H1 (cell line): ENCODE measurements around the gene NMT1. TPM values are rescaled to one million over a fixed set of nuclear protein-coding genes. Genes with fewer than 3 reads are reported as not detected.

ENCODE experiments used
- POU5F1 ChIP-seq: IDR thresholded peaks from 2 replicates; pipeline ENCODE4 v1.6.1; 2011; ENCODE audit warnings: low read depth, mild to moderate bottlenecking, low read length, moderate library complexity
- polyA plus RNA-seq, 7 experiments: library from polyadenylated mRNA; depleted of rRNA in 3 of 7; stranded (reverse) in 5 of 7; unstranded in 2 of 7; fragments of >200 nt in 5 of 7; fragments of 200-250 nt in 2 of 7; gene quantifications; 1 replicate in 5 of 7; 2 replicates in 1 of 7; 4 replicates in 1 of 7; pipeline versions ENCODE4 v1.2.1 to v1.2.3, GENCODE V29; 2011 to 2013; ENCODE audit warnings: missing spikeins in 2 of 7, mixed read lengths in 2 of 7
- total RNA-seq: library from RNA; stranded (reverse); fragmentation: NEBNext Ultra II Directional; extraction: Animal tissue kit (Norgen Biotek cat#: 25700); gene quantifications from 2 replicates; pipeline ENCODE4 v1.2.1, GENCODE V29; 2021
- TF ChIP-seq, protein P1 (sequence below), 3 experiments: IDR thresholded peaks; 1 replicate in 2 of 3; 2 replicates in 1 of 3; pipeline versions ENCODE4 v1.5.1 to v1.6.1; 2011; ENCODE audit warnings: low read length in 3 of 3, mild to moderate bottlenecking in 3 of 3, inconsistent platforms in 2 of 3, low read depth in 1 of 3, moderate library complexity in 1 of 3; ENCODE audit not compliant: insufficient read depth in 1 of 3; ENCODE audit errors: control extremely low read depth in 1 of 3

Gene NMT1
- total and polyA plus RNA-seq, 2 of the 8 experiments (the other 6 are each of a cell fraction or from before 2014, with no cell fraction given), result 42.9 to 149 TPM

DNA sequence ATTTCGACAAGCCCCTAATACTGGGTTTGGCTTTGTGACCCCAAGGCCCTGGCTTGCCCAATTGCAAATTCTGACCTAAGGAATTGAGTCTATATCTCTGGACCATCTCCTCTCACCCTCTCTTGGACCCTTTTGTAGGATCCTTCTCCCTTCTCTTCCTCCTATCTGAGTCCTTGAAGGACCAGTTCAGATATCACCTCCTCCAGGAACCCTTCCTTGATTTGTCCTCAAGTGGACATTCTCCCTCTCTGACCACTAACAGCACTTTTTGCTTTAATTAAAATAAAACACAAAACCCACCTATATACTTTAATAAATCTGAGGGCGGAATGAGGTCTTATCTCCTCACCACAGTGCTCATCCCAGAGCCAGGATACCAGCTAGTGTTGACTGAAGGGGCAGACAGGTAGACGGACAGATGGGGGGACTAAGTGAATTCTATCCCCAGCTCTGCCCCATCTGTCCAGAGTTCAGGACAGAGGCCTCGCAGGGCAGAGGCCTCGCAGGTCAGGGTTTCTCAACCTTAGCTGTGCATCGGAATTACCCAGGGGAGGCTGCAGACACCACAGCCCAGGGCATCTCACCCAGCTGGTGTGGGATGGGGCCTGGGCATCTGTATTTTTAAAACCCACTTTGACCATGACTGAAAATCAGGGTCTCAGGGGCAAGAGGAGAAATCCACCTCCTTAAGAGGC lies 62.1 kb downstream of the NMT1 start (continued):
- TF ChIP-seq, protein P1, sequence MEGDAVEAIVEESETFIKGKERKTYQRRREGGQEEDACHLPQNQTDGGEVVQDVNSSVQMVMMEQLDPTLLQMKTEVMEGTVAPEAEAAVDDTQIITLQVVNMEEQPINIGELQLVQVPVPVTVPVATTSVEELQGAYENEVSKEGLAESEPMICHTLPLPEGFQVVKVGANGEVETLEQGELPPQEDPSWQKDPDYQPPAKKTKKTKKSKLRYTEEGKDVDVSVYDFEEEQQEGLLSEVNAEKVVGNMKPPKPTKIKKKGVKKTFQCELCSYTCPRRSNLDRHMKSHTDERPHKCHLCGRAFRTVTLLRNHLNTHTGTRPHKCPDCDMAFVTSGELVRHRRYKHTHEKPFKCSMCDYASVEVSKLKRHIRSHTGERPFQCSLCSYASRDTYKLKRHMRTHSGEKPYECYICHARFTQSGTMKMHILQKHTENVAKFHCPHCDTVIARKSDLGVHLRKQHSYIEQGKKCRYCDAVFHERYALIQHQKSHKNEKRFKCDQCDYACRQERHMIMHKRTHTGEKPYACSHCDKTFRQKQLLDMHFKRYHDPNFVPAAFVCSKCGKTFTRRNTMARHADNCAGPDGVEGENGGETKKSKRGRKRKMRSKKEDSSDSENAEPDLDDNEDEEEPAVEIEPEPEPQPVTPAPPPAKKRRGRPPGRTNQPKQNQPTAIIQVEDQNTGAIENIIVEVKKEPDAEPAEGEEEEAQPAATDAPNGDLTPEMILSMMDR (IDR thresholded peaks at IDR 0.05; ENCODE audit: control extremely low read depth in 1 of 3, insufficient read depth in 1 of 3, low read depth in 1 of 3, low read length in 3 of 3), result no peak
- TF ChIP-seq POU5F1, result no peak
- TF ChIP-seq, all 59 proteins: peak for 0
